LNCaP clone FGC (cell line): ENCODE measurements around the gene LRRC51.

Experiments used
- DNase-seq: peaks from one replicate; pipeline ENCODE4 v3.0.0-alpha.2; 2011; ENCODE audit warnings: low read depth
- H3K4me3 ChIP-seq: 2 replicates; pipeline ENCODE4 v1.5.1; 2011; ENCODE audit warnings: mild to moderate bottlenecking, low read depth, low read length, control low read depth
- TF ChIP-seq, protein P1 (sequence below): IDR thresholded peaks from 2 replicates; pipeline ENCODE4 v1.5.1; 2012; ENCODE audit warnings: mild to moderate bottlenecking; ENCODE audit not compliant: control insufficient read depth, insufficient read depth; ENCODE audit errors: extremely low read depth

Gene LRRC51, protein sequence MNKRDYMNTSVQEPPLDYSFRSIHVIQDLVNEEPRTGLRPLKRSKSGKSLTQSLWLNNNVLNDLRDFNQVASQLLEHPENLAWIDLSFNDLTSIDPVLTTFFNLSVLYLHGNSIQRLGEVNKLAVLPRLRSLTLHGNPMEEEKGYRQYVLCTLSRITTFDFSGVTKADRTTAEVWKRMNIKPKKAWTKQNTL

DNA sequence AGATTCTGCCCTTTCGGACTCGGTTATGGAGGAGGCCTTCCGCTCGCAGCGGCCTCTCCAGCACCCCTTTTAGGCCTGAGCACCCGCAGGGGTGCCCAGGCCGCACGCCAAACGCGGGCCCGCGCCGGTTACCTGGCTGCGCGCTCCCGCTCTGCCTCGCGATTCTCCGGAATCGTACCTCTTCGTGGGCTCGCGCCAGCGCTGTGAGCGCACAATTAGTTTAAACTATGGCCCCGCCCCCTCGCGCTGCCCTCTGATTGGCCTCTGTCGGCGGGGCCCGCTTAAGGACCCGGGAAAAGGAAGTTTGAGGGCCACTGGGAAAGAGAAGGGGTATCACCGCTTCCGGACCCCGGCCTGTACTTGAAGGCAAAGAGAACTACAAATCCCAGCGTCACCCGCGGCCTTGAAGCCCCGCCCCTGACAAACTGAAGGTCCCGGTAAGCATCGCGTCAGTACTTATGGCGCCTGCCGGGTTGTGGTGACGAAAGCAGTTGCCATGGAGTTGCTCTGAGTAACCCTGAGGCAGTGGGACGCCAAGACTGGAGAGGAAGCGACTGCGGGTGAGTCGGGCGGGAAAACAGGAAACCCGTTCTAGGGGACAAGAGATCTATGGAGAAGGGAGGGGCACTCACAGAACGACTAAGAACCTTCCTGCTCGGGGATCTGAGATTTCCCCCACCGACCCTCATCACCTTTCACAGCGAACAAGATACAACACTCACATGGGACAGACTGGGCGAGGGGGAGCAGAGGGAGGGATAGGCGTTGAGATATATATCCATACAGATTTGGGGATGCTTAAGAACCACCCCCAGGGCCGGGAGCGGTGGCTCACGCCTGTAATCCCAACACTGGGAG lies at the start of gene LRRC51, which contains the start of gene NUMA1:
Gene LRRC51, plus strand, starts transcription at position 525 of the 858 bp plus-strand sequence. CDS start 8,234 bp downstream, outside the sequence.
Gene NUMA1, minus strand, starts transcription at position 217 of the 858 bp plus-strand sequence. CDS start 44,599 bp downstream, outside the sequence.
- DNase-seq, result peak; percentile 100
- H3K4me3 ChIP-seq, result peak within 1 kb of the TSS; percentile 71
- TF ChIP-seq, protein P1, sequence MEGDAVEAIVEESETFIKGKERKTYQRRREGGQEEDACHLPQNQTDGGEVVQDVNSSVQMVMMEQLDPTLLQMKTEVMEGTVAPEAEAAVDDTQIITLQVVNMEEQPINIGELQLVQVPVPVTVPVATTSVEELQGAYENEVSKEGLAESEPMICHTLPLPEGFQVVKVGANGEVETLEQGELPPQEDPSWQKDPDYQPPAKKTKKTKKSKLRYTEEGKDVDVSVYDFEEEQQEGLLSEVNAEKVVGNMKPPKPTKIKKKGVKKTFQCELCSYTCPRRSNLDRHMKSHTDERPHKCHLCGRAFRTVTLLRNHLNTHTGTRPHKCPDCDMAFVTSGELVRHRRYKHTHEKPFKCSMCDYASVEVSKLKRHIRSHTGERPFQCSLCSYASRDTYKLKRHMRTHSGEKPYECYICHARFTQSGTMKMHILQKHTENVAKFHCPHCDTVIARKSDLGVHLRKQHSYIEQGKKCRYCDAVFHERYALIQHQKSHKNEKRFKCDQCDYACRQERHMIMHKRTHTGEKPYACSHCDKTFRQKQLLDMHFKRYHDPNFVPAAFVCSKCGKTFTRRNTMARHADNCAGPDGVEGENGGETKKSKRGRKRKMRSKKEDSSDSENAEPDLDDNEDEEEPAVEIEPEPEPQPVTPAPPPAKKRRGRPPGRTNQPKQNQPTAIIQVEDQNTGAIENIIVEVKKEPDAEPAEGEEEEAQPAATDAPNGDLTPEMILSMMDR, result no peak

DNA sequence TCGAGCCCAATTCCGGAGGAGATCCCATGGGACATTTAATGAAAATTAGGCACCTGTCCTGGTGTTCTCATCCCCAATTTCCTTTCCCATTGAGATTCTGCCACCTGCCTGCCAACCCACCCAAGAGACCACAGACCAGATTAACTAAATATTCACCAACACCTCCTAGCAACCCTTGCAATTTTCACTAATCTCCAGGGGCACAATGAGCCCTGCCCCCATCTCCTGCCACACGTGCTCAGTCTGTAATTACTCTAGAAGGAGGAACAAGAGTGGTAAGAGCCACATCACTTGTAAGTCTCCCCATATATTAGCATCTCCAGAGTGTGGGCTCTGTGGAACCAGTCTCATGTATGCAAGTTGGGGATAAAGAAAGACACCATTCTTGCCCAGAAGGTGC lies 44.0 kb upstream of the LRRC51 start:
- H3K4me3 ChIP-seq, result no peak overlapping the region
- no peak for DNase-seq
- TF ChIP-seq, protein P1, result no peak

DNA sequence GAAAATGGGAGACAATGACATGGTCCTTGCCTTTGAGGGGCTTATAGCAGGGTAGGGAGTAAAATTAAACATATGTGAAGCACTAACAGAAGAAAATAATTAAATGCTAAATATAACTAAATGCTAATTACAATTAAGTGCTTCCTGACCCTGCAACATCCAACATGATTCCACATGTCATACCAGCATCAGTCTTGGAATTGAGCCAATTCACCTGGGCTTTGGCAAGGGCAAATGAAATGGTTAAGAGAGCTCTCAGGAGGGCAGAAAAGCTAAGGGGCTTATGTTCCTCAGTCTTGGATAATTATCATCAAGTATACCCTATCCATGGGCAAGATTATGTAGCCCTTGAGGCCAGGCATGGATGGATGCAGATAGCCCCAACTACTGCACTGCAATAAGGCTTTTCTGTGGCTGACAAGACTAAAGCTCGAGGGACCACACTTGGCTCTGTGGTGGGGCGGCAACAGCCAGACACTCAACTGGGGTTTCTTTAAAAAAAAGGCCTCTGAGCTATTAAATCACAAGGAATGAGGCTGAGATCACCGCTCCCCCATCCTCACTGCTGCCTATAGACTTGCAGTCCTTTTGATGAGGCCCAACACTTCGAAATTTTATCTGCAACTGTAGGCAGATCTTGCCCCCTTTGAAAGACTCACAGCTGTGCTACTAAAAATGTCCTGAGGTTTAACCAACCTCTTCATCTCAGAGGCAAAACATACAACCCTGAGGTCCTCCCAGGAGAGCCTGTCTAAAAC lies 42.9 kb upstream of the LRRC51 start:
- DNase-seq, result no peak
- H3K4me3 ChIP-seq, result peak overlapping the region; percentile 56
- TF ChIP-seq, protein P1, result no peak

DNA sequence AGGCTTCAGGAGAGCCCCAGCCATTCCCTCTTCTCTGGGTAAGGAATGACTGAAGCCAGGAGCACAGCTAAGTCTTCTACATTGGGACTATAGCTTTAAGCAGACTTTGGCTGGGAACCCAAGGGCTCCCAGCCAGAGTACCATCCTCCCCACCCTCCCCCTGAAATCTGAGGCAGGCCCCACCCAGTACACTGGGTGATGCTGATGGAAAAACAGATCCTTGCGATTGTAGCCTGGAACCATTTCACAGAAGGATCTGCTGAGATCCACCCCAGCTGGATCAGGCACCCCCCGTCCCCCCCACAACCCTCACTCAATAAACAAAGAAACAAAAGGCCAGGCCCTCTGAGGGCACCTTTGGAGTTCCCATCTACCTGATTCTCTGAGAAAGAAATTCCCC lies 42.2 kb upstream of the LRRC51 start:
- TF ChIP-seq, protein P1, result no peak
- peak overlapping the region; percentile 56 for H3K4me3 ChIP-seq
- no peak for DNase-seq

DNA sequence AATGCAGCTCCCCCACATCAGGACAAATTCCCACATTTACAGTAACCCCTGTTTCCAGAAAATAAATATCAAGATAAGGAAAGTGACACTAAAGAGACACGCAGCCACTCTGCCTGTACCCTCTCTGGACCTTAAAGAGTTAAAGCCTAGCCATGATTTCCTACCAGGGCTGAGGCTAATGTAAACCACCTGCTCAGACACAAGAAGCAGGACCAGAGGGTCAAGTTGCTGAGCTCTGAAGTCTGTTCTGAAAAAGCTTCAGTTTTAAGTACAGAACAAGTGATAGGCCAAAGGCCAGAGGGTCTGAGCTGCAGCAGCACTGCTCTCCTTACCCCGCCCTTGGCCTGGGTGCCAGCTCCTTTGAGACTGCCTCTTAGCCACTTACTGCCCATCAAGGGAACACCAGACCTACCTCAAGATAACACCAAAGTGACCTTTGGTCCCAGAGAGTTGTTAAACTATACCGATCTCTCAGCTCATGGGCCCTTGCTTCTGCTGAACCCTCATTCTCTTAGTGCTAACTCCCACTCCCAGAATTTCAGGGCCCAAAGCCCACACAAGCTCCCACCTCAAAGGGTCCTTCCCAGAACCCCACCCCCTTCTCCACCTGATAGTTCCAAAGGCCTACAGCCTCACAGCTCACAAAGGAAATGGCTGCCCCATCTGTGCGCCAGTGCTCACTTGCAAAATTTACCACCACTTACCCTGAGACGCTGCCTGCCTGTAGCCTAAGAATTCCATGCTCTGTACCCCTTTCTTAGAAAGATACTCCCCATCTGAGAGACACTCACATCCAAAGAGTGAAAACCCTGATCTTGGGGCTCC lies 41.4 kb upstream of the LRRC51 start:
- DNase-seq, result no peak
- H3K4me3 ChIP-seq, result peak overlapping the region; percentile 56
- TF ChIP-seq, protein P1, result no peak

DNA sequence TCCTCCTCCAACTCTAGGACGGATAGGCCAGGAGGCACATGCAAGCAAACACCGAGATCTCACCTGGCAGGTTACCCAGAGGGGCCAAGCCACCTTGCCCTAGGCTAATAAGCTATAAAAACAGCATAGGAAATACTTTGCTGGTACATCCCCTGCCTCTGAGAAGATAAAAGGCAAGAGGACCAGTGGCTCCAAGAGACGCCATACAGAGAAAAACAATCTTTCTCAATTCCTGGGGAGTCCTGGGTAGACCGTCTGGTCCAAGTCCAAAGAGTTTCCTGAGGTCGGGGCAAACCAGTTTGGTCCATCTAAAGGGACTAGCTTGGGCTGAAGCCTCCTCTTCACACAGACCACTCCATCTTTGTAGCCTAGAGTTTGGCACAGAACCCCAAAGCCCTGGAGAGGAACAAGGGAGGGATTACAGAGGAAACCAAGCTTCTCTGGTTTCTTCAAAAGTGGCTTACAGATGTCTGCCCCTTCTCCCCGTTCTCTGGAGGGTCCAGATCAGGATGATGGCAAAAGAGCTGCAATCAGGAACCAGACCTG lies 40.7 kb upstream of the LRRC51 start:
- TF ChIP-seq, protein P1, result no peak
- peak; percentile 83 for DNase-seq
- H3K4me3 ChIP-seq, result peak overlapping the region; percentile 56
